ENCODE data around the gene CHSY3. TPM values are rescaled to one million over a fixed set of nuclear protein-coding genes. Genes with fewer than 3 reads are reported as not detected.

The CHSY3 gene
- total RNA-seq, 2 experiments from 2014 or later, result not detected

DNA sequence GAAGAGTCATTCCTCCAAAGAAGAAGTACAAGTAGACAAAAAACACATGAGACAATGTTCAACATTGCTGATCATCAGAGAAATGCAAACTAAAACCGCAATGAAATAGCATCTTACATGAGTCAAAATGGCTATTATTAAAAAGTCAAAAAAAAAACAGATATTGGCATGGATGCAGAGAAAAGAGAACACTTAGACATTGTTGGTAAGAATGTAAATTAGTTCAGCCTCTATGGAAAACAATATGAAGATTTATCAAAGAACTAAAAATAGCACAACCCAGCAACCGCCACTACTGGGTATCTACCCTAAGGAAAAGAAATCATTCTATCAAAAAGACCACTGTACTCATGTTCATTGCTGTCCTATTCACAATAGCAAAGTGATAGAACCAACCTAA is 157.5 kb downstream of the CHSY3 start:
- no peak for DNase-seq
- no peaks in the 10 kb centered on the region for H3K4me1 Mint-ChIP-seq
- H3K9me3 Mint-ChIP-seq, result no peaks in the 10 kb centered on the region
- H3K36me3 Mint-ChIP-seq (ENCODE audit: low read depth), result no peaks in the 10 kb centered on the region
- no peaks in the 10 kb centered on the region for H3K27me3 Mint-ChIP-seq
- no peak overlapping the region for H3K27ac Mint-ChIP-seq
- H3K4me3 Mint-ChIP-seq, result no peak overlapping the region
- ChIA-PET CTCF (no interaction called here), POLR2A (no interaction called here)

DNA sequence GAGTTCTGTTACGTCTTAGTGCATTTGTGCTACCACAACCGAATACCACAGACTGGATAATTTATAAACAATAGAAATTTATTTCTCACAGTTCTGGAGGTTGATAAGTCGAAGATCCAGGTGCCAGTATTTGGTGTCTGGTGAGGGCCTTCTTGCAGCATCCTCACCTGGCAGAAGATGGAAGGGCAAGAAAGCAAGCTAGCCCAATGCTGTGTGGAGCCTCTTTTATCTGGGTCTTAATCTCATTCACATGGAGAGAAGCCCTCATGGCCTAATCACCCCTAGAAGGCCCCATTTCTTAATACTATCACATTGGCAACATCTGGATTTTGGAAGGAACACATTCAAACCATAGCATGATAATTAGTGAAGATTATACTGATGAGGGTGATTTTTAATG is 159.3 kb downstream of the CHSY3 start:
- Mint-ChIP-seq H3K4me1 (no peaks in the 10 kb centered on the region), H3K27me3 (no peaks in the 10 kb centered on the region), H3K9me3 (no peaks in the 10 kb centered on the region), H3K36me3 (ENCODE audit: low read depth) (no peaks in the 10 kb centered on the region), H3K27ac (no peak overlapping the region), H3K4me3 (no peak overlapping the region)
- CTCF ChIA-PET, result no interaction called here
- POLR2A ChIA-PET, result no interaction called here
- no peak for DNase-seq

DNA sequence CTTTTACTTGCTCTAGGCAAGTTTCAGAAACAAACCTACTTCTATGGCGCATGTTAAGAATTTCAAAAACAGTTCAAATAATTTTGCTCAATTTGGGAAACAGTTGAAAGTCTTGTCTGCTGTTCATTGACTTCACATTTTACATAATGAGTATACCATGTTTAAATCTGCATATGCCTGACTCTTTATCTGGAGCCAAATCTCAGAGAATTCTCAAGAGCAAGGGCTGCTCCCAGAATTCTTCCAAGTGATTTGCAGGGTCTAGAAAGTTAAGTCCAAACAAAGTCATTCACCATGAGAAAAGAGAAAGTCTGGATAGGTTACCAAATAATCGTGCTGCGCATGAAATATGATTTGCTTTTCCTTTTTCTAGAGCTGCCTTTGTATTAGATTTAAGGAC is 160.2 kb downstream of the CHSY3 start:
- H3K9me3 Mint-ChIP-seq, result no peaks in the 10 kb centered on the region
- no peak for DNase-seq
- H3K36me3 Mint-ChIP-seq (ENCODE audit: low read depth), result no peaks in the 10 kb centered on the region
- CTCF ChIA-PET, result interaction anchor here (0.7 kb wide), 1 partner anchor 401 kb away, joined by 3 read pairs; no protein-coding TSS in a partner anchor
- H3K4me1 Mint-ChIP-seq, result no peaks in the 10 kb centered on the region
- H3K27me3 Mint-ChIP-seq, result no peaks in the 10 kb centered on the region
- H3K27ac Mint-ChIP-seq, result no peak overlapping the region
- POLR2A ChIA-PET, result no interaction called here
- H3K4me3 Mint-ChIP-seq, result no peak overlapping the region

DNA sequence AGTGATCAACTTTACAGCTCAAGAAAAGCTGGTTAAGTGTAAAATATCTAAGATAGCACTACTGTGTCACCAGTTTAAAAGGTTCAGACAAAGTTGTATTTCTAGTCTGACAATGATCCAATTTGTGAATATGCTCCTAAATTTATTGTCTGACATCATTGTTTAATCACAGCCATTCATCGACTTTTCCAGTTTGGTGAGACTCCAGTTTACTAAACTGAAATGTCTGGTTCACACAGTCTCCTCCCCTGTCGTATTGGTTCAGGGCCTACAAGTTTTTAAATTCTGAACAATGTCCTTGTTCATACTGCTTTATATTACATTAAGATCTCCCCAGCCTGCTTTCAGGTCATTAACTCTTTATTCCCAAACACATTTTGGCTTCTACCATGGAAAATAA is 161.4 kb downstream of the CHSY3 start:
- H3K4me1 Mint-ChIP-seq, result no peaks in the 10 kb centered on the region
- no peaks in the 10 kb centered on the region for H3K36me3 Mint-ChIP-seq (ENCODE audit: low read depth)
- no peak overlapping the region for H3K27ac Mint-ChIP-seq
- CTCF ChIA-PET, result no interaction called here
- H3K9me3 Mint-ChIP-seq, result no peaks in the 10 kb centered on the region
- DNase-seq, result no peak
- POLR2A ChIA-PET, result no interaction called here
- H3K27me3 Mint-ChIP-seq, result no peaks in the 10 kb centered on the region
- no peak overlapping the region for H3K4me3 Mint-ChIP-seq

DNA sequence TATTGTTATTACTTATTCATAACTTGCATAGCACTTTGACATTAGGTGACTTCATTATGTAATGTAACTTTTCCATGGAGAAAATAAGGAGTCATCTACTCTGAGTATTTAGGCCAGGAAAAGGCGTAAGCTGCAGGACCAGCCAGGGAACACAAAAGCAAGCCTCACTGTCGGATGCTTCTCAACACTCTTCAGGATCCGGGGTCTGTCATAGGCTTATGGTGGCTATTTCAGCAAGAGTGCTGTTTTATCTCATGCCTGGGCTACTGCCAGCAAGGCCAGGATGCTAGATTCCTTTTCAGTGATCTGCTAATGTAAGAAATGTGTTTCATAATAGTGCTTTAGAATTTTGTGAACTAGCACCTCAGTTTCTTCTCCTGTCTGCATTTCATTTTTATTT is 162.4 kb downstream of the CHSY3 start:
- ChIA-PET CTCF (no interaction called here), POLR2A (no interaction called here)
- Mint-ChIP-seq H3K36me3 (ENCODE audit: low read depth) (no peaks in the 10 kb centered on the region), H3K27ac (no peak overlapping the region), H3K27me3 (no peaks in the 10 kb centered on the region), H3K9me3 (no peaks in the 10 kb centered on the region), H3K4me1 (no peaks in the 10 kb centered on the region), H3K4me3 (no peak overlapping the region)
- DNase-seq, result no peak

DNA sequence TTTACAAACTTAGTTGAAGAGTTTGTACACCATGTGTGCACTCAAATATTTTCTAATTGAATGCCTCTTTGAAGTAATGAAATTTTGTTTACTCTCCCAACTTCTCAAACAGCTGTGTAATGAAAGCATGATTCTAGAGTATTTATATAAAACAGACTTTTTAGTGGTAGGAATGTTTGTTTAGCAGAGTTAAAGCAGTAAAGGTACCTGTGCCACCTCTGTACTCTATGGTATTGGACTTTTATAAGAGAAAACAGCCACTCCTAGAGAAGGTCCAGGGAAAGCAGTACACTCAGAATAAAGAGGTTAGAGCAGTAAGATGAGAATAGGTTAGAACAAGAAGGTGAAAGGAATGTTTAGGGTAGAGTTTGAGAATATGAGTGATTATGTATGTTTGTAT is 163.1 kb downstream of the CHSY3 start:
- Mint-ChIP-seq H3K9me3 (no peaks in the 10 kb centered on the region), H3K36me3 (ENCODE audit: low read depth) (no peaks in the 10 kb centered on the region), H3K27ac (no peak overlapping the region), H3K4me3 (no peak overlapping the region), H3K4me1 (no peaks in the 10 kb centered on the region), H3K27me3 (no peaks in the 10 kb centered on the region)
- no peak for DNase-seq
- POLR2A ChIA-PET, result no interaction called here
- CTCF ChIA-PET, result no interaction called here

DNA sequence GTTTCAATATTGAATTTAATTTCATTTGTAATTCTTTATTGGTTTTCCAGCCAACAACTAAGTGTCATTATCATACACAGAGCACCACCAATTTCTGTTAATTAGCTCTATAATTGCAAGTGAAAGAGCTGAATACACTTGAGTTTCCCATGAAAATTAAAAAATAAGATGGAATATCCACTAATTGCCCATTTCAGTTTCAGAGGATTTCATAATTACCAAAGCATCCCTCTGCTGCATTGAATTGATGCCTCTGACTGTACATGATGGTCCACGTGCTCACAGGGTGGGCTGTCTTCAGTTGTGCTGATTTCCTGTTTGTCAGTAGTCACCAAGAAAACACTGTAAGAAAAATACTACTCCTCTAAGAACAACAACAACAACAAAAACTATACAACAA is 163.8 kb downstream of the CHSY3 start:
- DNase-seq, result no peak
- Mint-ChIP-seq H3K4me3 (no peak overlapping the region), H3K27me3 (no peaks in the 10 kb centered on the region), H3K27ac (no peak overlapping the region), H3K4me1 (no peaks in the 10 kb centered on the region), H3K9me3 (no peaks in the 10 kb centered on the region), H3K36me3 (ENCODE audit: low read depth) (no peaks in the 10 kb centered on the region)
- POLR2A ChIA-PET, result no interaction called here
- CTCF ChIA-PET, result no interaction called here

DNA sequence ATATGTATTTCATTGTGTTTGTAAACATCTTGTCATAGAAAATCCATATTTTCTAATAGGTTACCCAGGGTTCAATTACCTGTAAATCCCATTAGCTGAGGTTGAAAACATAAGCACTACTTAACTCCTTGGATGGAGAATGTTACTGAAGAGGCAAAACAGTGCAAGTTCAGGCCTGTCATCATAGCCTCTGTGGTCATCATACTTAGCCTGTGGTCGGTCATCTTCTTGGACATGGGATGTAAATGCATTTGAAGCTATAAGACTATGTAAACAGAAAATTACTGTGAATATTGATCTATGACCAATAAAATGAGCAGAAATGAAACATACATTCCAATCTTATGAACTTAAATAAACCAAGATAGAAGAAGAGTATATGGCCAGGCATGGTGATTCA is 164.7 kb downstream of the CHSY3 start:
- Mint-ChIP-seq H3K4me1 (no peaks in the 10 kb centered on the region), H3K9me3 (no peaks in the 10 kb centered on the region), H3K4me3 (no peak overlapping the region), H3K27me3 (no peaks in the 10 kb centered on the region), H3K36me3 (ENCODE audit: low read depth) (no peaks in the 10 kb centered on the region), H3K27ac (no peak overlapping the region)
- DNase-seq, result no peak
- POLR2A ChIA-PET, result no interaction called here
- CTCF ChIA-PET, result no interaction called here

DNA sequence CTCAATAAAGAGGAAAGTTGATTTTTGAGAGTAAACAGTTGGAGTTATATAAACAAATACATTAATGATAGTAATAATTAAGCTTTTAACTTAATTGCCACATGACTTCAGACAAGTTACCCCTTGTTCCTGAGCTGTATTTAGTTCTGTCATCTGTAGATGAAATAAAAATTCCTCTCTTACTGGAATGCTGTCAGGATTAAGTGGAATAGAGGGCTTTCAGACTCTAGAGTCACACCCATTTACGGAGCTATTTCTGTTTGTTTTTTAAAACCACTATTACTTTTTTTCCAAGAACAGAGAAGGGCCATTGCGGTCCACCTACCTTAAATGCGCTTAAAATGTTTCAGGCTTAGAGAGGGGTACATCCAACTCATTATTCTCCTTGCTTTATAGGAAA is 170.6 kb downstream of the CHSY3 start:
- no peaks in the 10 kb centered on the region for H3K9me3 Mint-ChIP-seq
- H3K27ac Mint-ChIP-seq, result no peak overlapping the region
- no peaks in the 10 kb centered on the region for H3K4me1 Mint-ChIP-seq
- POLR2A ChIA-PET, result no interaction called here
- no peak for DNase-seq
- CTCF ChIA-PET, result no interaction called here
- H3K4me3 Mint-ChIP-seq, result no peak overlapping the region
- H3K27me3 Mint-ChIP-seq, result no peaks in the 10 kb centered on the region
- no peaks in the 10 kb centered on the region for H3K36me3 Mint-ChIP-seq (ENCODE audit: low read depth)

DNA sequence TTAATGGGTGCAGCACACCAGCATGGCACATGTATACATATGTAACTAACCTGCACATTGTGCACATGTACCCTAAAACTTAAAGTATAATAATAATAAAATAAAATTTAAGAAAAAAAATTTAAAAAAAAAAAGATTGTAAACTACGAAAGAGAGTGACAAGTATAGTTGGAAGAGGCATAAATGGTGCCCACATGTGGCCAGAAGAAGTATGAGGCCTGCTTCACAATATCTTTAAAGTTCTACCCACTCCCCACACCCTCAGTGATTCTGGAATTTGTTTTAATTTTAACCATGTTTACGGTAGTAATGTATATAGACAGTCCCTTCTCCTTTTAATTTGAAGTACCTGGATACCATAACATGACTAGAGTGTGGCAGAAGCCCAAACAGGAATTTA is 172.7 kb downstream of the CHSY3 start:
- CTCF ChIA-PET, result no interaction called here
- no peaks in the 10 kb centered on the region for H3K4me1 Mint-ChIP-seq
- H3K4me3 Mint-ChIP-seq, result no peak overlapping the region

DNA sequence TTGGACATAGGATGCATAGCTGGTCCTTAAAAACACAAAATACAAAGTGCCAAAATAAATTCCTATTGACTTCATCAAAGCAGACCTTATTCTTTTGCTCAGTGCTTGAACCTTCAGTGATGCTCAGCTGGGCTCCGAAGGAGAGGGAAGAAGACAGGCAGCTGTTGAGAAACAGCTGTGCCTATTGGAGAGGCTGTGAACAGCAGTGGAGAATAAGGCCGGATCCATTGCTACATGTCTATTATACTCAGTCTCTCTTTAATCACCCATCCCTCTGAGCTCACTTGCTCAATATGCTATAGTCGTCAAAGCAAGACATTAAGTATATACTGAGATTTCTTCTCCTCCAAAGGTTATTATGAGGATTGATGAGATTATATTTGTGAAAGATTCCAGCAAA is 174.4 kb downstream of the CHSY3 start:
- no peak overlapping the region for H3K4me3 Mint-ChIP-seq
- H3K4me1 Mint-ChIP-seq, result no peaks in the 10 kb centered on the region
- no peaks in the 10 kb centered on the region for H3K27me3 Mint-ChIP-seq
- H3K27ac Mint-ChIP-seq, result no peak overlapping the region
- CTCF ChIA-PET, result no interaction called here
- POLR2A ChIA-PET, result no interaction called here
- no peak for DNase-seq
- H3K36me3 Mint-ChIP-seq (ENCODE audit: low read depth), result no peaks in the 10 kb centered on the region
- H3K9me3 Mint-ChIP-seq, result no peaks in the 10 kb centered on the region

More for the DNA sequence above, 172.7 kb downstream of the CHSY3 start:
- POLR2A ChIA-PET, result no interaction called here
- Mint-ChIP-seq H3K27me3 (no peaks in the 10 kb centered on the region), H3K36me3 (ENCODE audit: low read depth) (no peaks in the 10 kb centered on the region), H3K27ac (no peak overlapping the region), H3K9me3 (no peaks in the 10 kb centered on the region)
- DNase-seq, result no peak

DNA sequence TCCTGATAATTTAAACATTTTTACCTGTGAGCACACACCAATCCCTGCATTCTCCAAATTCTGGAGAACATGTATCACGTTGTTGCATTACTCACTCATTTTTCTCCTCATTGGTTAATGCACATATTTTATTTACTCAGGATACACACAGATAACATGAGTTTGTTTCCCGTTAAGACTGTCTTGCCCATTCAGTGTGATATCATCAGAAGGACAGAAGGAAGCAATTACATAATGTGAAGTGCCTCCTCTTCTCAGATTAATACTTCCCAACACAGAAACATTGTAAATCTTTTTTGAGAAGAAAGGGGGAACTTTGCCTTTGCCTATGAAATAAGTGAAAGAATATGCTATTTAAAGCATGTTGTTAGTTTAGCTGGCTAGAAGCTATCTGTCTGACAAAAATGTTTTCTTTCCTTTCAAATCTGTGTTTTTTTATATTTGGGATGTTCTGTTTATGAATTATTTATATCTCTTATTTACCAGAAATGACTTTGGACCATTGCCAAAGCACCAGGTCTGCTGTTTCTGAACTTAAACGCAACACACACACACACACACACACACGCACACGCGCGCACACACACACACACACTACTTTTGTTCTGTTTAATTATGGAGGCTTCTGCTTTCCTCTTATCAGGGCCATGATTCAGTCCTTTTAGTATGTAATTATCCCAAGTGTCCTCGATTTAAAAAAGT is 186.5 kb downstream of the CHSY3 start:
- no peaks in the 10 kb centered on the region for H3K4me1 Mint-ChIP-seq
- no peak overlapping the region for H3K4me3 Mint-ChIP-seq
- POLR2A ChIA-PET, result no interaction called here
- H3K27me3 Mint-ChIP-seq, result no peaks in the 10 kb centered on the region
- no peaks in the 10 kb centered on the region for H3K36me3 Mint-ChIP-seq (ENCODE audit: low read depth)
- peaks cover 3% of the 10 kb centered on the region for H3K9me3 Mint-ChIP-seq
- no peak overlapping the region for H3K27ac Mint-ChIP-seq
- CTCF ChIA-PET, result no interaction called here
- no peak for DNase-seq

DNA sequence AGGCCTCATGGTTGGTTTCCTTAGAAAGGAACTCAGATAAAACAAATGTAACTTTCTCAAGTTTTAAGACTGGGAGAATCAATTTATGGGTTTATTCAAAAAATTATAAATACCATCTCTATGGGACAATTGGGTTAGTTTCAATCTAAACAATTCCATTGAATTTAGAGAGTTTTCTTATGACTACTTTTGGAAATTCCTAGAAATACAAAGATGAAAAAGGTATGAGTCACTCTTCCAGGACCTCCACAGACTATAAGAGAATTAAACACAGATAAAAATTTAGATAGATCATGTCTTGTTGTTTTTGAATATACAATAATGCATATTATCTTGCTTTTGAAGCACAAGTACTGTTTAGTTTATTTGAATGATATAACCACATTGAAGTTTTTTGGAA is 188.7 kb downstream of the CHSY3 start:
- no peak for DNase-seq
- no peaks in the 10 kb centered on the region for H3K27me3 Mint-ChIP-seq
- no peak overlapping the region for H3K27ac Mint-ChIP-seq
- ChIA-PET CTCF (no interaction called here), POLR2A (no interaction called here)
- peaks cover 3% of the 10 kb centered on the region for H3K9me3 Mint-ChIP-seq
- H3K4me1 Mint-ChIP-seq, result no peaks in the 10 kb centered on the region
- no peak overlapping the region for H3K4me3 Mint-ChIP-seq
- H3K36me3 Mint-ChIP-seq (ENCODE audit: low read depth), result no peaks in the 10 kb centered on the region

DNA sequence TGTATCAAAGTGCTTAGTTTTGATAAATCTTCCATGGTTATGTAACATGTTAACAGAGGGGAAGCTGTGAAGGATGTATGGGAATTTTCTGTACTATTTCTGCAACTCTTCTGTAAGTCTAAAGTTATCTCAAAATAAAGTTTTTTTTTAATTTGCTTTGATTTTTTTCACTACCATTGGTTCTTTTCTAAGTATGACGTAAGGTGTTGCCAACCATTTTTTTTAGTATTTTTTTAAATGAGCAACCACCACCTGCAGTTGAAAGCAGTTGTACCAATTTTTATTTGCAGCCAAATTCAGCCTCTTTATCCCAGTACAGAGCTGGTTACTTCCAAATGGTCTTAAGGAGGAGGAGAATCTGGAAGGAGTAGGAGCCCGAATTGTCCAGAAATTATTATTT is 192.2 kb downstream of the CHSY3 start:
- ChIA-PET POLR2A (no interaction called here), CTCF (no interaction called here)
- Mint-ChIP-seq H3K4me3 (no peak overlapping the region), H3K4me1 (no peaks in the 10 kb centered on the region), H3K27ac (no peak overlapping the region), H3K27me3 (no peaks in the 10 kb centered on the region), H3K9me3 (peaks cover 3% of the 10 kb centered on the region), H3K36me3 (ENCODE audit: low read depth) (no peaks in the 10 kb centered on the region)
- no peak for DNase-seq

DNA sequence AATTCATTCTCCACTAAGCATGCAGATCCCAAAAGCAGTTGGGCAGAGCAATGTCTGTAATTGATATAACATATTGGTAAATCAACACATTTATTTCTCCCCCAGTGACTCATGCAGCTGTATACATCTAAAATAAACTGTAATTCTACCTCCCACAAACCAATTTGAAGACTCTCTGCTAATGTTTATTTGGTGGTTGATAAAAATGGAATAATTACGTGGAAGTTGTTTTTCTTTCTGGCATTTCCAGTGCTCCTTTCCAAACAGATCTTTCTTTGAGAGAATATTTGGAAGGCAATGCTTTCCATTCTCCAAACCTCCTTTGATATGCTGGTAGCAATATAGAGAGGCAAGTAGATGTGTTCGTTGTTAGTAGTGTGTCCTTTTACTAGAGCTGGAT is 194.7 kb downstream of the CHSY3 start:
- POLR2A ChIA-PET, result no interaction called here
- H3K4me1 Mint-ChIP-seq, result no peaks in the 10 kb centered on the region
- H3K9me3 Mint-ChIP-seq, result no peaks in the 10 kb centered on the region
- H3K27ac Mint-ChIP-seq, result no peak overlapping the region
- no peak for DNase-seq
- CTCF ChIA-PET, result no interaction called here
- no peaks in the 10 kb centered on the region for H3K27me3 Mint-ChIP-seq
- no peak overlapping the region for H3K4me3 Mint-ChIP-seq
- H3K36me3 Mint-ChIP-seq (ENCODE audit: low read depth), result no peaks in the 10 kb centered on the region

Data from activated CD4-positive, alpha-beta memory T cell treated with anti-CD3 and anti-CD28 coated beads, Interleukin-2, amount 10 ng/mL, durations not matched to agents 7 days and 5 days (primary cell).